Forelimb muscle (tissue), 1 donor: ENCODE data around the gene ISG20. TPM values are rescaled to one million over a fixed set of nuclear protein-coding genes. Genes with fewer than 3 reads are reported as not detected.
"Not testable (repeated sequence)": the region's sequence is repeated elsewhere in the genome, so short reads cannot be mapped to it uniquely, and the experiment has no call there.

Experiments used
- DNase-seq: peaks from one replicate; pipeline ENCODE4 v3.0.0-alpha.2; 2013; ENCODE audit warnings: low read depth
- polyA plus RNA-seq: library from polyadenylated mRNA; unstranded; fragments of 120-200 nt; gene quantifications from one replicate; pipeline ENCODE4 v1.2.1, GENCODE V29; 2013; ENCODE audit not compliant: insufficient read length

Gene ISG20
- polyA plus RNA-seq, 1 donor: 0.62 TPM

GRCh38 chr15:88618686-88619085, 20.1 kb upstream of the ISG20 start:
- DNase-seq: no peak

DNA sequence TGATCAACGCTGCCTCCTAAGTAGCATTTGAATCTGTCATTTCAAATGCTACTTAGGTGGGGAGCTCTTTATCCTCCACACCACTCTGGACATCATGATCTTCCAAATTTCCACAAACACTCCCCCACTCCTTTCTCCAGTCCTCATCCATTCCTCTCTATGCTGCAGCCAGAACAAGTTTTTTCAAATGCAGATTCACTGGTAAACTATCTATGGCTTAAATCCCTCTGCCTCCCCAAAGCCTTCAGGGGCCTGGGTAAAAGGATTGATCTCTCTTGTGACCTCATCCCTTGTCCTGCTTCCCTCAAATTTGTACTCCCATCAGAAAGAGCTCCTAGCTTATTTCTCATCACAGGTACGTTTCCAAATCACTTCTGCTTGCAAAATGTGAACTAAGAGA, 19.0 kb upstream of the ISG20 start:
- no peak for DNase-seq

- peak; percentile 85 for DNase-seq
Observed at GRCh38 chr15:88620995-88621772, 17.6 kb upstream of the ISG20 start, which contains the start of gene AEN. TSS of gene AEN (plus strand) at chr15:88621340. CDS start at chr15:88626210, 4,870 bp downstream.

DNA sequence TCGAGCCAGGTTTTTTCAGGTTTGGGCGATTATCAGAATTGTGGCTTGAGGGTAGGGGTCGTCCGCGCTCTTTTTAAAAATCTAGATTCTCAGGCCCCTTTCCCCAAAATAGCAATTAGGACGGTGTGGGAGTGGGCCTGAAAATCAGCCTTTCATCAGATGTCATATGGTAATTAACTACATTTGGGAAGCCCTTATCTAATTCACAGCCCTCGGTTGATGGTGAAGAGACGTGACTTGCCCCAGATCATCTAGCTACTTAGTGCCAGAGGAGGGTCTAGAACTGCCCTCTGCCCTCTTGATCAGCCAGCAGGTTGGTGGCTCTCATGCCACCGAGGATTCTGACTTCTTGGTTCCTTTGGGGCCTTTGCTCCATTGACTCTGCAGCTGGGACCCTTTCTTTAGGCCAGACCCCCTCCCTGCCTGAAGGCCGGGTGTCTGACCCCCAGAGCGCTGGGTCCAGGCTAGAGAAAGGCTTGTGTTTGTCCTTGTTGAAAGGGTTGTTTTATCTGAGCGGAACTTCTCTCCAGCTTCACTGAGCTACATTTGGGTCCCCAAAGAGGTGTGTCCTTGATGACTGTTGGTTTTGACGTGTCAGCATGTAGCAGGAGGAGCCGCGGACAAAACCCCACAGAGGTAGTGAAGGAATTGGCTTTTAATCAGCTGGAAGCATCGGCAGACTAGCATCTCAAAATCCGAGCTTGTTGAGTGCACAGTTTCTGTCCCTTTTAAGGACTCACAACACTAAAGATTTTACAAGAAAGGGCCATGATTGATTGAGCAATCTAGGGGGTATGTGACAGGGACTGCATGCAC, 16.8 kb upstream of the ISG20 start:
- no peak for DNase-seq

DNA sequence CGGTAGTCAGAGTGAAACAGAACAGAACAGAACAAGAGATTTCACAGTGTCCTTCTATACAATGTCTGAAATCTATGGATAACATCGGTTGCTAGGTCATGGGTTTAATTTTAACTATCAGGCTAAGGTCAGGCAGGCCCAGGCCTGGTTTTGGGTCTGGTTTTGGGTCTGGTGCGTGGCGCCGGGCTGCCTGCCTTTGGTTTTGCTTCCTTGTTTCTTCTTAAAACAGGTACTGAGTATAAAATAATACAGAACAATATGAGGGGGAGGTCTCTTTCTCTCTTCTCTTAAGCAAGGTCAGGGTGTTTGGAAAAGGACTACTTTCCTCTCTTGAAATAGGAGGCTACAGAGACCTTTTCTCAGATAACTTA, 16.2 kb upstream of the ISG20 start:
- no peak for DNase-seq

GRCh38 chr15:88623061-88623460, 15.8 kb upstream of the ISG20 start:
- no peak for DNase-seq

GRCh38 chr15:88623632-88624031, 15.2 kb upstream of the ISG20 start:
- no peak for DNase-seq

- DNase-seq: peak; percentile 46
Observed at GRCh38 chr15:88624156-88624970, 14.5 kb upstream of the ISG20 start.

GRCh38 chr15:88624971-88625490, 13.8 kb upstream of the ISG20 start:
- no peak for DNase-seq

DNA sequence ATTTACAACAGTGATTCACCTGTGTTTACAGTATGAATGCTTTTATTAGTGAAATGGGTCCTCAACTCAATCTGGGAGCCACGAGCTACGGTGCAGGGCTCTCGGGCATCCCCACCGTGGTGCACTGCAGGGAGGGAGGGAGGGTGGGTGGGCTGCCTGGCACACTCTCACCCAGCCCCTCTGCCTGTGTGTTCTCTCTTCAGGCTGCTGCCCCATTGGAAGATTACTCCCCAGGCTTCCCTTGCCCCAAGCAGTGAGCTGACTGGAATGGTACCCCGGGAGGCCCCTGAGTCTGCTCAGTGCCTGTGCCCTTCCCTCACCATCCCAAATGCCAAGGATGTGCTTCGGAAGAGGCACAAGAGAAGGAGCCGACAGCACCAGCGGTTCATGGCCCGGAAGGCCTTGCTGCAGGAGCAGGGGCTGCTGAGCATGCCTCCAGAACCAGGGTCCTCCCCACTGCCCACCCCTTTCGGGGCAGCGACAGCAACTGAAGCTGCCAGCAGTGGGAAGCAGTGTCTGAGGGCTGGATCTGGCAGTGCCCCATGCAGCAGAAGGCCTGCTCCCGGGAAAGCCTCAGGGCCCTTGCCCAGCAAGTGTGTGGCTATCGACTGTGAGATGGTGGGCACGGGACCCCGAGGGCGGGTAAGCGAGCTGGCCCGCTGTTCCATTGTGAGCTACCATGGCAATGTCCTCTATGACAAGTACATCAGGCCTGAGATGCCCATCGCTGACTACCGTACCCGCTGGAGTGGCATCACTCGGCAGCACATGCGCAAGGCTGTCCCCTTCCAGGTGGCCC, 12.7 kb upstream of the ISG20 start:
- no peak for DNase-seq

GRCh38 chr15:88627463-88627862, 11.4 kb upstream of the ISG20 start:
- DNase-seq: no peak

DNA sequence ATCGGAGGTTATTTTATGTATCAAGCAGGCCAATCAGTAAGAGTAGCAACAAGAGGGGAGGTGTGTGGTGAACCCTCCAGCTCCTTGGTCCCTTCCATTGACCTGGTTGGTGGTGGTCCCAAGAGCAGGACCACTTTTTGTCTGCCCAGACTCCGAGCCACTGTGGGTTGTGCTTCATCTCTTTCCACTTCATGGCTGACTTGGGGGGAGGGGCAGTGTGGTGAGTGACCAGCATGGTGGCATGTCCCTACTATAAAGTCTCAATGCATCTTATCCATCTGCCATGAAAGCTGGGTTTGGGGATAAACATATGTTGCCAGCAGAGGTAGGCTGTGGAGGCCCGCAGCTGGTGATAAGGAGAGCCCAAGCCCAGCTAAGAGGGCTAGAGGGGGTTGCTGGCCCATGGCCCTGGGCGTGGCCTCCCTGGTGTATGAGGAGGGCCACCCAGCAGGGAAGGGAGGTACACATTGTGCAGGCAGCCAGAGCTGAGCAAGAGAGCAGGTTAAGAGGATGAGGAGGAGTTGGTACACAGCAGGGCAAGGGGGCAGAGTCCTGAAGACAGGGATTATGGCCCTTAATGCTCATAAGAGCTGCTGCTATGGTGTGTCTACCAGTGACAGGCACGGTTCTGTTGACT, 10.7 kb upstream of the ISG20 start:
- DNase-seq: no peak

GRCh38 chr15:88629071-88629470, 9.7 kb upstream of the ISG20 start:
- no peak for DNase-seq

- no peak for DNase-seq
Observed at GRCh38 chr15:88630141-88630721, 8.6 kb upstream of the ISG20 start.

DNA sequence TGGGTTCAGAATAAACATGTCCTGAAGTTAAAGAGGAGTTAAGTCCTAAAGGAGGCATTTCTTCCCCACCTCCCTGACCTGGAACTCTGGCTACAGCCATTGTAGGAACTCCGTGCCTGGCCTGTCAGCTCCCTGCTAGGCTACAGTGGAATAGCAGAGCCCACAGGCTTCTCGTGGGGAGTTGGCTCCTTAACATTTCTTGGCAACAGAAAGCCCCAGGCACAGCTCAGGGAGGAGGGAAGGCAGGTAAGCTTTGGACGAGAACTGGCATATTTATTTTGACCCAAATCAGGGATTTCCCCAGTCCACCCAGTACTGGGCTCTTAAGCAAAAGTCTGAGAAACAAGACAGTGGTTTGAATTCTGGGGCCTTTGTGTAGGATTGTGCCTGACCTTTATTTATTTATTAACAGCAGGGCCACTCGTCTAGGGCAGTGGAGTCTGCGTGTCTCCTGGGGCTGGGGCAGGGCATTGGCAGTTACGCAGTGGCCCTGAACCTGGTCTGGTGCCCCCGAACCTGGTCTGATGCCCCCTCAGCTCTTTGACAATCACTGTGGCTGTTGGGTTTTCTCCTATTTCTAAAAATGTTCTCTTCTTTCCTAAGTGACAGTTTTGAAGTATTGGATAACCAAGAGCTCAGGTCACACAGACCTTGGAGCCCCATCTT, 7.9 kb upstream of the ISG20 start:
- DNase-seq: no peak

GRCh38 chr15:88631464-88632028, 7.3 kb upstream of the ISG20 start:
- no peak for DNase-seq

DNA sequence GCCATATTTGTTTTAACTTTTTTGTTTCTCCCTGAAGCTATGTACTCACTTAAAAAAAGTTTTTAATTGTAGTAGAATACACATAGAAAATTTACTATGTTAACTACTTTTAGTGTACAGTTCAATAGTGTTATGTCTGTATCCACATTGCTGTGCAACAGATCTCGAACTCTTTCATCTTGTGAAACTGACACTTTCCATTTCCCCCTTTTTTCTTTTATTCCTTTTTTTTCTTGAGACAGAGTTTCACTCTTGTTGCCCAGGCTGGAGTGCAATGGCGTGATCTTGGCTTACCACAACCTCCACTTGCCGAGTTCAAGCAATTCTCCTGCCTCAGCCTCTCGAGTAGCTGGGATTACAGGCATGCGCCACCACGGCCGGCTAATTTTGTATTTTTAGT, 6.0 kb upstream of the ISG20 start:
- DNase-seq: not testable (repeated sequence)

DNA sequence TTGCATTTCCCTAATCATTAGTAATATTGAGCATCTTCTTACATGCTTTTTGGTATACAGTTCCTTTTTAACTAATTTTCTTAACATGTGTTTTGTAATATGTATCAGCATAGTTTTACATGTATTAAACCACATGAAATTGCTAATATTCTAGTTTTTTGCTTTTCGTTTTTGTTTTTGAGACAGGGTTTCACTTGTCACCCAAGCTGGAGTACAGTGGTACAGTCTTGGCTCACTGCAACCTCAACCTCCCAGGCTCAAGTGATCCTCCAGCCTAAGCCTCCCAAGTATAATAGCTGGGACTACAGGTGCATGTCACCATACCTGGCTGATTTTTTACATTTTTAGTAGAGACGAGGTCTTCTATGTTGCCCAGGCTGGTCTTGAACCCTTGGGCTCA, 4.4 kb upstream of the ISG20 start:
- DNase-seq: no peak

DNA sequence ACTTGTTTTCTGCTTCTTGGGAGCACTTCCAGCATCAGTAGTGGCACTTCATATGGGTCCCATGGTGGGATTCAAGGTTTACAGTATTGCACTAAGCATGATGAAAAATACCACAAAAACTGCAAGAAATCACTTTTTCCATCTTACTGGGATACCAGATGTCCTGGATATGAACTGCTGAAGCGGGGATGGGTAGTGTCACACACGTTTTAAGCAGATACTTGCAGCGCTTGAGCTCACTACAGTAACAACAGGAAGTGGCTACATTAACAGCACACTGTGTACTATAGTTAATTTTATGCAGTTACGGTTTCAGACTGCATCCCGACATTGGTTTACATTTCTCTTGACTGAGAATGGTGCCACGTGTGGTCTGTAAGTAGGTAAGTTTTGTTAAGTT, 3.5 kb upstream of the ISG20 start:
- DNase-seq: no peak
